ENCODE data around the gene KDM4F. TPM values are rescaled to one million over a fixed set of nuclear protein-coding genes. Genes with fewer than 3 reads are reported as not detected.

KDM4F gene
- total and polyA plus RNA-seq, 8 donors = not detected

DNA sequence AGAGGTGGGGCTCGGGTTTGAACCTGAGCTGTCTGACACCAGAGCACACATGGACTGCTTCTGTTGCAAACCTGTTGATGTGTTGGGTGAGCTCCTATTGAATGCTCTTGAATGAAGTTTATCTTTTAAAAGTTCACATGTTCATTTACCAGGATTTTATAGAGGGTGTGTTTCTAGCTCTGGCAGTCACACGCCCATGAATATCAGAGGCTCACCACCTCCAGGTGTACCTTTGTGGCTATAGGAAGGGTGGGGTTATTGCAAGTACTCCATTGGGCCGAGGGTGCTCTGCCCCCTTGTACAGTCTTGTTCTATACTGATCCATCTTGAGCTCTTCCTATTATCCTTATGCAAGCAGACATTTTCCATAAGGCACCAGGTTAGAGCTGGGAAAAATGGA, 49.6 kb downstream of the KDM4F start:
- Histone ChIP-seq H3K9me3 (no peaks in the 10 kb centered on the region), H3K27ac (no peak overlapping the region), H3K4me1 (peaks cover 0 to 4% (median 0%) of the 10 kb centered on the region in 4 donors), H3K27me3 (no peaks in the 10 kb centered on the region), H3K4me3 (no peak overlapping the region), H3K36me3 (no peaks in the 10 kb centered on the region)
- WGBS, 5 donors = 68 to 90% (median 76%) methylated on average over 3 of the region's 3 CpGs
- intact Hi-C loops (cut with DNase I; ENCODE audit: low total_unique reads) = no loop called here
- no peak for TF ChIP-seq POLR2AphosphoS5 (IDR thresholded peaks at IDR 0.05)
- TF ChIP-seq POLR2A (IDR thresholded peaks at IDR 0.05) = no peak
- no peak for TF ChIP-seq EP300 (IDR thresholded peaks at IDR 0.05)
- TF ChIP-seq, protein P1, sequence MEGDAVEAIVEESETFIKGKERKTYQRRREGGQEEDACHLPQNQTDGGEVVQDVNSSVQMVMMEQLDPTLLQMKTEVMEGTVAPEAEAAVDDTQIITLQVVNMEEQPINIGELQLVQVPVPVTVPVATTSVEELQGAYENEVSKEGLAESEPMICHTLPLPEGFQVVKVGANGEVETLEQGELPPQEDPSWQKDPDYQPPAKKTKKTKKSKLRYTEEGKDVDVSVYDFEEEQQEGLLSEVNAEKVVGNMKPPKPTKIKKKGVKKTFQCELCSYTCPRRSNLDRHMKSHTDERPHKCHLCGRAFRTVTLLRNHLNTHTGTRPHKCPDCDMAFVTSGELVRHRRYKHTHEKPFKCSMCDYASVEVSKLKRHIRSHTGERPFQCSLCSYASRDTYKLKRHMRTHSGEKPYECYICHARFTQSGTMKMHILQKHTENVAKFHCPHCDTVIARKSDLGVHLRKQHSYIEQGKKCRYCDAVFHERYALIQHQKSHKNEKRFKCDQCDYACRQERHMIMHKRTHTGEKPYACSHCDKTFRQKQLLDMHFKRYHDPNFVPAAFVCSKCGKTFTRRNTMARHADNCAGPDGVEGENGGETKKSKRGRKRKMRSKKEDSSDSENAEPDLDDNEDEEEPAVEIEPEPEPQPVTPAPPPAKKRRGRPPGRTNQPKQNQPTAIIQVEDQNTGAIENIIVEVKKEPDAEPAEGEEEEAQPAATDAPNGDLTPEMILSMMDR (IDR thresholded peaks at IDR 0.05) = no peak
- DNase-seq = no peak

DNA sequence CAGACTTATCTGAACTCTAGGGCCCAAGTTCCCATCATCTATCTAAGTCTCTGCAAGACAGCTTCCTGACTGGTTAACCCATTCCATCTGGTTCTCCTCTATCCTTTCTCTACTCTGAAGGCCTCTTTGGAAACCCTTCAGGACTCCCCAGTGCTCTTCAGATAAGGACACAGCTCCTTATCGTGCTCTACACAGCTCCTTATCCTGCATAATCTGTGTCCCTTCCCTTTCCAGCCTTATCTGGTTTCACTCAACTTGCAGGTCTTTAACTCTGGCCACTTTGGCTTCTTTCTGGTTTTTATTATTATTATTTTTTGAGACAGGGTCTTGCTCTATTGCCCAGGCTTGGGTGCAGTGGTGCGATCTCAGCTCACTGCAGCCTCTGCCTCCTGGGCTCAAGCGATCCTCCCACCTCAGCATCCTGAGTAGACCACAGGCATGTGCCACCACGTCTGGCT, 51.0 kb downstream of the KDM4F start:
- H3K4me1 ChIP-seq = peaks cover 0 to 4% (median 0%) of the 10 kb centered on the region in 4 donors
- TF ChIP-seq, protein P1 (IDR thresholded peaks at IDR 0.05) = no peak
- TF ChIP-seq POLR2A (IDR thresholded peaks at IDR 0.05) = no peak
- H3K4me3 ChIP-seq = no peak overlapping the region
- H3K27me3 ChIP-seq = no peaks in the 10 kb centered on the region
- no peaks in the 10 kb centered on the region for H3K36me3 ChIP-seq
- intact Hi-C loops (cut with DNase I; ENCODE audit: low total_unique reads) = no loop called here
- H3K9me3 ChIP-seq = no peaks in the 10 kb centered on the region
- DNase-seq = no peak
- no peak overlapping the region for H3K27ac ChIP-seq
- WGBS, 5 donors = 75 to 83% (median 79%) methylated on average over 4 of the region's 4 CpGs

Other genes starting within 250 kb of the KDM4F start
- 10 to 100 TPM in 4 of 5 donors, 1 to 10 TPM in 1; 8.2 to 47.2 (median 37.5) TPM for gene CWC15, start 75.9 kb upstream of the KDM4F start, total RNA-seq
- 10 to 100 TPM; 53.9 to 88.9 (median 56.7) TPM for gene CWC15, start 75.9 kb upstream of the KDM4F start, polyA plus RNA-seq
- under 1 TPM in 2 of 5 donors, not detected in 3; 0.58 to 0.73 TPM for gene KDM4D, start 75.7 kb upstream of the KDM4F start, total RNA-seq
- under 1 TPM; 0.12 to 0.31 (median 0.25) TPM for gene KDM4D, start 75.7 kb upstream of the KDM4F start, polyA plus RNA-seq
- not detected for gene KDM4E, start 24.2 kb upstream of the KDM4F start, total RNA-seq
- not detected for gene KDM4E, start 24.2 kb upstream of the KDM4F start, polyA plus RNA-seq
- 10 to 100 TPM; 10.7 to 34.6 (median 25.7) TPM for gene SRSF8, start 17.5 kb downstream of the KDM4F start, total RNA-seq
- 10 to 100 TPM; 30.3 to 39.6 (median 36.3) TPM for gene SRSF8, start 17.5 kb downstream of the KDM4F start, polyA plus RNA-seq
- gene ENDOD1, start 40.4 kb downstream of the KDM4F start, total RNA-seq = 10 to 100 TPM; 11.1 to 32.2 (median 22.3) TPM
- 1 to 10 TPM; 2.4 to 8.4 (median 3.2) TPM for gene ENDOD1, start 40.4 kb downstream of the KDM4F start, polyA plus RNA-seq
- 10 to 100 TPM in 3 of 5 donors, 1 to 10 TPM in 2; 5.5 to 43.7 (median 12.1) TPM for gene SESN3, start 181.8 kb downstream of the KDM4F start, total RNA-seq
- gene SESN3, start 181.8 kb downstream of the KDM4F start, polyA plus RNA-seq = 1 to 10 TPM; 2.7 to 4.7 (median 3.8) TPM